Omental fat pad (tissue), 4 donors: ENCODE results near the gene PLCXD3. TPM values are rescaled to one million over a fixed set of nuclear protein-coding genes. Genes with fewer than 3 reads are reported as not detected.

Experiments
- ATAC-seq: fragments of 150-250 bp; one replicate; pipeline ENCODE4 v1.9.1; 2016; ENCODE audit warnings: mild to moderate bottlenecking, moderate library complexity; ENCODE audit not compliant: low FRiP score
- DNase-seq: peaks from one replicate; pipeline ENCODE4 v3.0.0-alpha.2; 2019; ENCODE audit warnings: low spot score
- CTCF ChIP-seq, 3 donors: fragments of 450-650 bp; IDR thresholded peaks; one replicate each; pipeline ENCODE4 v1.5.1; 2016 to 2017; ENCODE audit warnings: antibody characterized with exemption in 3 of 3, mild to moderate bottlenecking in 3 of 3, moderate library complexity in 2 of 3
- total RNA-seq, 4 donors: library from RNA; depleted of rRNA; stranded (reverse); fragments of >200 nt; gene quantifications; one replicate each; pipeline ENCODE4 v1.1.0, GENCODE V29; 2016

Gene PLCXD3
- total RNA-seq, 4 donors from 2014 or later, result 2.5 to 12.1 (median 6.4) TPM

- TF ChIP-seq CTCF (IDR thresholded peaks at IDR 0.05), result no peak
- no peak for ATAC-seq
- DNase-seq, result no peak
These were observed 138.7 kb downstream of the PLCXD3 start for GRCh38 chr5:41371738-41372137.

DNA sequence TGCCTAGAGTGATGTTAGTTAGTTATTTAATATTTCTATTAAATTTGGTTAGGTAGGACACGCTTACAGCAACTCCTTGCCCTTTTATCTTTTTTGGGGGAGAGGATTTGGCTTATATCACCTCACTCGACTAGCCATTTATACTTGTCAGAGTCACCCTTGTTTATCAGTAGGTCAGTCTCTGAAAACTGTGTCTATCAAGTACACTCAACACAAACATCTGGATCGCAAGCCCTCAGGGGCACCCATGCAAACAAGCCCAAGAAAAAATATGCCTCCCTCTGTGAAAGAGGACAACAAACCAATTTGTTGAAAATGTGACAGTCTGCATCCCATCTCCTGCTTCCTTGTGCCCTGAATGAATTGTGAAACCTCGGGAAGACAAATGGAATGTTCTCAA is 139.9 kb downstream of the PLCXD3 start:
- no peak for ATAC-seq
- DNase-seq, result no peak

GRCh38 chr5:41369799-41370198 is 140.6 kb downstream of the PLCXD3 start:
- TF ChIP-seq CTCF (IDR thresholded peaks at IDR 0.05), result no peak
- DNase-seq, result no peak
- ATAC-seq, result no peak

More for the DNA sequence above, 139.9 kb downstream of the PLCXD3 start:
- TF ChIP-seq CTCF (IDR thresholded peaks at IDR 0.05), result no peak

DNA sequence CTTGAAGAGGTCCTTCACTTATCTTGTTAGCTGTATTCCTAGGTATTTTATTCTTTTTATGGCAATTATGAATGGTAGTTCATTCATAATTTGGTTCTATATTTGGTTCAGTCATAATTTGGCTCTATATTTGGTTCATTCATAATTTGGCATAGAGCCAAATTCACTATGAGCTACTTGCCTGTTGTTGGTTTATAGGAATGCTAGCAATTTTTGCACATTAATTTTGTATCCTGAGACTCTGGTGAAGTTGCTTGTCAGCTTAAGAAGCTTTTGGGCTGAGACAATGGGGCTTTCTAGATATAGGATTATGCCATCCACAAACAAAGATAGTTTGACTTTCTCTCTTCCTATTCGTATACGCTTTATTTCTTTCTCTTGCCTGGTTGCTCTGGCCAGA is 142.2 kb downstream of the PLCXD3 start:
- DNase-seq, result no peak
- no peak for TF ChIP-seq CTCF (IDR thresholded peaks at IDR 0.05)

GRCh38 chr5:41365369-41365768 is 145.0 kb downstream of the PLCXD3 start:
- ATAC-seq (no peak), DNase-seq (no peak)
- no peak for TF ChIP-seq CTCF (IDR thresholded peaks at IDR 0.05)

More for the DNA sequence above, 142.2 kb downstream of the PLCXD3 start:
- ATAC-seq, result no peak

DNA sequence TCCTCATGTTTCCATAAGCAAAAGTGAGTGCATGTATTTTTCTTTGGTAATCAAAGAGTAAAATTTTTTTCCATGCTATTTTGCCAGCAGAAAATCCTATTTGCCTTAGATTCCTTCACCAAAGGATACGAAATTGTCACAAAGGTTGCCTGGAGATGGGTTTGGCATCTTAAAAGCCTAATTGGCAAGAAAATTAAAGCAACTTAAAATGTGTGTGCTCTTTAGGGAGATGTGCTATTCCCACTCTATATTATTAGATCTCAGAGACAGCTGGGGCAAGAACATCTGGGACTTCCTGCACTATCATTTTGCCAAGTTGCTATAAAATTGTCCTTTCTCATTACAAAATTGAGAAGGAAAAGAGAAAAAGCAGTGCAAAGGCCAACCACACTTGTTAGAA is 146.1 kb downstream of the PLCXD3 start:
- no peak for ATAC-seq

More for the DNA sequence above, 146.1 kb downstream of the PLCXD3 start:
- DNase-seq, result no peak
- TF ChIP-seq CTCF (IDR thresholded peaks at IDR 0.05), result no peak
